AG09309 (cell line): ENCODE data around the gene TMEM217.

ENCODE experiments used
- DNase-seq: peaks from one replicate; pipeline ENCODE4 v3.0.0-alpha.2; 2010; ENCODE audit warnings: low read depth
- H3K4me3 ChIP-seq: 2 replicates; pipeline ENCODE4 v1.5.1; 2011; ENCODE audit warnings: mild to moderate bottlenecking, low read depth, low read length, moderate library complexity; ENCODE audit not compliant: control insufficient read depth
- CTCF ChIP-seq: IDR thresholded peaks from 2 replicates; pipeline ENCODE4 v1.5.1; 2011; ENCODE audit warnings: mild to moderate bottlenecking, low read depth, low read length, inconsistent platforms; ENCODE audit not compliant: insufficient read depth, control insufficient read depth; ENCODE audit errors: missing control alignments

The TMEM217 gene

GRCh38 chr6:37209461-37210205 is 48.3 kb downstream of the TMEM217 start:
- TF ChIP-seq CTCF: no peak

GRCh38 chr6:37208793-37209192 is 49.2 kb downstream of the TMEM217 start:
- TF ChIP-seq CTCF: no peak
- no peak overlapping the region for H3K4me3 ChIP-seq
- DNase-seq: no peak

More at GRCh38 chr6:37209461-37210205, 48.3 kb downstream of the TMEM217 start:
- no peak for DNase-seq
- H3K4me3 ChIP-seq: no peak overlapping the region

- TF ChIP-seq CTCF: peak; percentile 86
- DNase-seq: peak; percentile 24
- H3K4me3 ChIP-seq: no peak overlapping the region
These were observed 50.0 kb downstream of the TMEM217 start for GRCh38 chr6:37207903-37208456.

GRCh38 chr6:37206622-37207021 is 51.3 kb downstream of the TMEM217 start:
- no peak overlapping the region for H3K4me3 ChIP-seq
- no peak for DNase-seq
- TF ChIP-seq CTCF: no peak

- H3K4me3 ChIP-seq: no peak overlapping the region
- DNase-seq: no peak
- no peak for TF ChIP-seq CTCF
These were observed 52.0 kb downstream of the TMEM217 start for GRCh38 chr6:37205997-37206340.

- DNase-seq: no peak
- H3K4me3 ChIP-seq: no peak overlapping the region
- no peak for TF ChIP-seq CTCF
These were observed 52.6 kb downstream of the TMEM217 start for GRCh38 chr6:37205175-37205996.
